SJCRH30 (cell line): Measurements from ENCODE around the gene ARL15. TPM values are rescaled to one million over a fixed set of nuclear protein-coding genes. Genes with fewer than 3 reads are reported as not detected.
A peak's percentile ranks its signal among the peaks of the same experiment; 100 is the strongest.

ENCODE experiments used
- DNase-seq, 2 experiments: peaks; one replicate each; pipeline ENCODE4 v3.0.0-alpha.2; 2015 to 2020
- H3K27ac ChIP-seq: fragments of 250-450 bp; sonication (Bioruptor Pico); 2 replicates; pipeline ENCODE4 v1.5.1; 2020; ENCODE audit warnings: mild to moderate bottlenecking, moderate library complexity
- H3K27me3 ChIP-seq: fragments of 250-450 bp; sonication (Bioruptor Pico); 2 replicates; pipeline ENCODE4 v1.5.1; 2020; ENCODE audit warnings: mild to moderate bottlenecking, moderate library complexity
- H3K36me3 ChIP-seq: fragments of 250-450 bp; sonication (Bioruptor Pico); 2 replicates; pipeline ENCODE4 v1.5.1; 2020; ENCODE audit warnings: mild to moderate bottlenecking, moderate library complexity
- H3K4me1 ChIP-seq: fragments of 250-450 bp; sonication (Bioruptor Pico); 2 replicates; pipeline ENCODE4 v1.5.1; 2020; ENCODE audit warnings: mild to moderate bottlenecking, moderate library complexity
- H3K4me3 ChIP-seq: fragments of 250-450 bp; sonication (Bioruptor Pico); 2 replicates; pipeline ENCODE4 v1.5.1; 2020; ENCODE audit warnings: mild to moderate bottlenecking, moderate library complexity
- H3K9me3 ChIP-seq: fragments of 250-450 bp; sonication (Bioruptor Pico); replicated peaks from 2 replicates; pipeline ENCODE4 v1.5.1; 2020; ENCODE audit warnings: mild to moderate bottlenecking, moderate library complexity
- total RNA-seq: library from RNA; depleted of rRNA; stranded (reverse); fragments of >200 nt; shearing (Covaris generic); gene quantifications from 2 replicates; pipeline ENCODE4 v1.2.3, GENCODE V29; 2014

The ARL15 gene
- total RNA-seq, 1 experiment from 2014 or later, result 21.5 TPM

GRCh38 chr5:54120473-54120872, 189.9 kb downstream of the ARL15 start:
- Histone ChIP-seq H3K9me3 (no peaks in the 10 kb centered on the region), H3K4me1 (no peaks in the 10 kb centered on the region; the same call in 1 of the 2 replicates), H3K27me3 (no peaks in the 10 kb centered on the region), H3K4me3 (no peak overlapping the region), H3K36me3 (no peaks in the 10 kb centered on the region), H3K27ac (no peak overlapping the region)
- peak in 1 of 2 experiments; percentile 10 for DNase-seq

GRCh38 chr5:54117957-54118356, 192.4 kb downstream of the ARL15 start:
- no peak for DNase-seq
- Histone ChIP-seq H3K9me3 (no peaks in the 10 kb centered on the region), H3K36me3 (no peaks in the 10 kb centered on the region), H3K27me3 (no peaks in the 10 kb centered on the region), H3K27ac (no peak overlapping the region), H3K4me1 (no peaks in the 10 kb centered on the region; the same call in 1 of the 2 replicates), H3K4me3 (no peak overlapping the region)

GRCh38 chr5:54115735-54116403, 194.5 kb downstream of the ARL15 start:
- no peaks in the 10 kb centered on the region; the same call in 1 of the 2 replicates for H3K4me1 ChIP-seq
- no peak overlapping the region for H3K27ac ChIP-seq
- H3K36me3 ChIP-seq, result no peaks in the 10 kb centered on the region
- H3K9me3 ChIP-seq, result no peaks in the 10 kb centered on the region
- no peaks in the 10 kb centered on the region for H3K27me3 ChIP-seq
- peak; percentile 57 to 60 for DNase-seq
- H3K4me3 ChIP-seq, result no peak overlapping the region

- Histone ChIP-seq H3K4me3 (no peak overlapping the region), H3K27me3 (no peaks in the 10 kb centered on the region), H3K36me3 (no peaks in the 10 kb centered on the region), H3K4me1 (no peaks in the 10 kb centered on the region; the same call in 1 of the 2 replicates), H3K9me3 (no peaks in the 10 kb centered on the region), H3K27ac (no peak overlapping the region)
- no peak for DNase-seq
Observed at GRCh38 chr5:54113060-54113459, 197.3 kb downstream of the ARL15 start.

- Histone ChIP-seq H3K27me3 (no peaks in the 10 kb centered on the region), H3K4me1 (peaks cover under 1% of the 10 kb centered on the region), H3K4me3 (no peak overlapping the region), H3K9me3 (no peaks in the 10 kb centered on the region), H3K36me3 (no peaks in the 10 kb centered on the region), H3K27ac (no peak overlapping the region)
- DNase-seq, result no peak
Observed at GRCh38 chr5:54109626-54110330, 200.6 kb downstream of the ARL15 start.

- no peak for DNase-seq
- no peak overlapping the region for H3K4me3 ChIP-seq
- no peaks in the 10 kb centered on the region for H3K9me3 ChIP-seq
- no peaks in the 10 kb centered on the region for H3K36me3 ChIP-seq
- no peaks in the 10 kb centered on the region for H3K27me3 ChIP-seq
- peaks cover 14% of the 10 kb centered on the region for H3K4me1 ChIP-seq
- H3K27ac ChIP-seq, result no peak overlapping the region
Observed at GRCh38 chr5:54108136-54108535, 202.2 kb downstream of the ARL15 start.

GRCh38 chr5:54103871-54104270, 206.5 kb downstream of the ARL15 start:
- Histone ChIP-seq H3K9me3 (no peaks in the 10 kb centered on the region), H3K36me3 (no peaks in the 10 kb centered on the region), H3K4me1 (peaks cover 20% of the 10 kb centered on the region), H3K4me3 (no peak overlapping the region), H3K27ac (peak overlapping the region; percentile 22; the same call in 1 of the 2 replicates), H3K27me3 (no peaks in the 10 kb centered on the region)
- DNase-seq, result peak; percentile 23 to 72

- Histone ChIP-seq H3K9me3 (no peaks in the 10 kb centered on the region), H3K4me3 (no peak overlapping the region), H3K27me3 (no peaks in the 10 kb centered on the region), H3K4me1 (peaks cover 12% of the 10 kb centered on the region), H3K27ac (no peak overlapping the region), H3K36me3 (no peaks in the 10 kb centered on the region)
- no peak for DNase-seq
Observed at GRCh38 chr5:54098267-54098666, 212.1 kb downstream of the ARL15 start.

GRCh38 chr5:54095969-54096368, 214.4 kb downstream of the ARL15 start:
- Histone ChIP-seq H3K4me1 (peaks cover 9% of the 10 kb centered on the region; the same call in 1 of the 2 replicates), H3K4me3 (no peak overlapping the region), H3K36me3 (no peaks in the 10 kb centered on the region), H3K27ac (no peak overlapping the region), H3K27me3 (no peaks in the 10 kb centered on the region), H3K9me3 (no peaks in the 10 kb centered on the region)
- no peak for DNase-seq

- no peaks in the 10 kb centered on the region for H3K27me3 ChIP-seq
- DNase-seq, result no peak
- H3K36me3 ChIP-seq, result no peaks in the 10 kb centered on the region
- no peaks in the 10 kb centered on the region for H3K9me3 ChIP-seq
- H3K4me3 ChIP-seq, result no peak overlapping the region
- no peak overlapping the region for H3K27ac ChIP-seq
- peaks cover 9% of the 10 kb centered on the region; the same call in 1 of the 2 replicates for H3K4me1 ChIP-seq
Observed at GRCh38 chr5:54094706-54095105, 215.7 kb downstream of the ARL15 start.

GRCh38 chr5:54093861-54094260, 216.5 kb downstream of the ARL15 start:
- Histone ChIP-seq H3K36me3 (no peaks in the 10 kb centered on the region), H3K4me3 (no peak overlapping the region), H3K27me3 (no peaks in the 10 kb centered on the region), H3K27ac (no peak overlapping the region), H3K9me3 (no peaks in the 10 kb centered on the region), H3K4me1 (peaks cover 9% of the 10 kb centered on the region; the same call in 1 of the 2 replicates)
- no peak for DNase-seq

GRCh38 chr5:54093081-54093492, 217.3 kb downstream of the ARL15 start:
- no peak overlapping the region for H3K4me3 ChIP-seq
- H3K9me3 ChIP-seq, result no peaks in the 10 kb centered on the region
- H3K27me3 ChIP-seq, result no peaks in the 10 kb centered on the region
- no peak overlapping the region for H3K27ac ChIP-seq
- H3K36me3 ChIP-seq, result no peaks in the 10 kb centered on the region
- DNase-seq, result peak in 1 of 2 experiments; percentile 13
- peaks cover 11% of the 10 kb centered on the region; the same call in 1 of the 2 replicates for H3K4me1 ChIP-seq

GRCh38 chr5:54091307-54092130, 218.9 kb downstream of the ARL15 start:
- Histone ChIP-seq H3K27me3 (no peaks in the 10 kb centered on the region), H3K9me3 (no peaks in the 10 kb centered on the region), H3K36me3 (no peaks in the 10 kb centered on the region), H3K27ac (no peak overlapping the region), H3K4me1 (peaks cover 15% of the 10 kb centered on the region), H3K4me3 (no peak overlapping the region)
- DNase-seq, result no peak

GRCh38 chr5:54090495-54091120, 219.8 kb downstream of the ARL15 start:
- H3K4me1 ChIP-seq, result peaks cover 15% of the 10 kb centered on the region
- H3K36me3 ChIP-seq, result no peaks in the 10 kb centered on the region
- H3K27me3 ChIP-seq, result no peaks in the 10 kb centered on the region
- H3K27ac ChIP-seq, result no peak overlapping the region
- no peak overlapping the region for H3K4me3 ChIP-seq
- H3K9me3 ChIP-seq, result no peaks in the 10 kb centered on the region
- peak in 1 of 2 experiments; percentile 14 for DNase-seq
